ENCODE data around the gene IFT81.
"Not testable (repeated sequence)": the region's sequence is repeated elsewhere in the genome, so short reads cannot be mapped to it uniquely, and the experiment has no call there.

IFT81 gene

GRCh38 chr12:110124269-110124995, at the start of gene IFT81:
Gene IFT81, plus strand, starts transcription at chr12:110124357. Its CDS starts 3,024 bp downstream, at chr12:110127381.
- DNase-seq (ENCODE audit: low read depth in 2 of 2): peak; percentile 93 to 96

GRCh38 chr12:110075880-110076279, 48.3 kb upstream of the IFT81 start:
- no peak for DNase-seq (ENCODE audit: low read depth in 2 of 2)

- no peak for DNase-seq (ENCODE audit: low read depth in 2 of 2)
These were observed 46.4 kb upstream of the IFT81 start for GRCh38 chr12:110077800-110078199.

- DNase-seq (ENCODE audit: low read depth in 2 of 2): peak; percentile 33 to 54
These were observed 44.4 kb upstream of the IFT81 start for GRCh38 chr12:110079477-110080400.

GRCh38 chr12:110080410-110080809, 43.7 kb upstream of the IFT81 start:
- no peak for DNase-seq (ENCODE audit: low read depth in 2 of 2)

GRCh38 chr12:110084314-110085015, 39.7 kb upstream of the IFT81 start:
- no peak for DNase-seq (ENCODE audit: low read depth in 2 of 2)

GRCh38 chr12:110088216-110088615, 35.9 kb upstream of the IFT81 start:
- DNase-seq (ENCODE audit: low read depth in 2 of 2): not testable (repeated sequence)

- DNase-seq (ENCODE audit: low read depth in 2 of 2): no peak
These were observed 35.2 kb upstream of the IFT81 start for GRCh38 chr12:110088936-110089335.

- no peak for DNase-seq (ENCODE audit: low read depth in 2 of 2)
These were observed 33.7 kb upstream of the IFT81 start for GRCh38 chr12:110090266-110091135.

GRCh38 chr12:110091136-110091711, 32.9 kb upstream of the IFT81 start:
- DNase-seq (ENCODE audit: low read depth in 2 of 2): no peak

- no peak for DNase-seq (ENCODE audit: low read depth in 2 of 2)
These were observed 30.4 kb upstream of the IFT81 start for GRCh38 chr12:110093631-110094311.

GRCh38 chr12:110100315-110100970, 23.7 kb upstream of the IFT81 start:
- DNase-seq (ENCODE audit: low read depth in 2 of 2): peak; percentile 28 to 31

GRCh38 chr12:110102255-110102654, 21.9 kb upstream of the IFT81 start:
- no peak for DNase-seq (ENCODE audit: low read depth in 2 of 2)

GRCh38 chr12:110104188-110105094, 19.7 kb upstream of the IFT81 start:
- no peak for DNase-seq (ENCODE audit: low read depth in 2 of 2)

- DNase-seq (ENCODE audit: low read depth in 2 of 2): no peak
These were observed 19.0 kb upstream of the IFT81 start for GRCh38 chr12:110105159-110105558.

- DNase-seq (ENCODE audit: low read depth in 2 of 2): no peak
These were observed 18.2 kb upstream of the IFT81 start for GRCh38 chr12:110105986-110106385.

GRCh38 chr12:110107369-110108281, 16.5 kb upstream of the IFT81 start:
- DNase-seq (ENCODE audit: low read depth in 2 of 2): no peak

Data from stimulated activated CD8-positive, alpha-beta memory T cell treated with anti-CD3 and anti-CD28 coated beads, Interleukin-2, amount 100 ng/mL, for 1 hour (primary cell).